Measurements from ENCODE around the gene CFAP45. TPM values are rescaled to one million over a fixed set of nuclear protein-coding genes. Genes with fewer than 3 reads are reported as not detected.
A peak's percentile ranks its signal among the peaks of the same experiment; 100 is the strongest.

The CFAP45 gene
- total RNA-seq: under 1 TPM in 1 of 4 donors, not detected in 3; 0.32 TPM

GRCh38 chr1:159900086-159900680, at the start of gene CFAP45:
Gene CFAP45, minus strand, starts transcription at chr1:159900165. Its CDS starts 67 bp downstream, at chr1:159900098.
- peak; percentile 89 for DNase-seq
- Histone ChIP-seq H3K27me3 (no peaks in the 10 kb centered on the region), H3K9me3 (no peaks in the 10 kb centered on the region), H3K36me3 (no peaks in the 10 kb centered on the region), H3K4me1 (peaks cover 4 to 26% (median 11%) of the 10 kb centered on the region in 4 donors), H3K4me3 (peak within 1 kb of the TSS in 1 of 4 donors; percentile 19), H3K27ac (peak within 1 kb of the TSS; percentile 49 to 77 (median 72))
- in situ Hi-C loops (cut with MboI; ENCODE audit: low pct_ligation_motif_present in 1 of 4, low pct_unique_long_range_greater_than_20kb in 1 of 4, low sequenced_read_pairs in 3 of 4) (no loop called here), intact Hi-C loops (cut with DNase I; ENCODE audit: low total_unique reads) (no loop called here)
- 18 to 40% methylated on average over 2 to 20 of the region's 30 CpGs for WGBS, 2 donors (ENCODE audit: low coverage in 1 of 2)
- TF ChIP-seq EP300 (IDR thresholded peaks at IDR 0.05; ENCODE audit: low read depth) (peak; percentile 1), POLR2A (IDR thresholded peaks at IDR 0.05) (peak; percentile 46), POLR2AphosphoS5 (IDR thresholded peaks at IDR 0.05) (peak in 2 of 3 donors; percentile 33 to 42), CTCF (IDR thresholded peaks at IDR 0.05) (no peak)

- in situ Hi-C loops (cut with MboI; ENCODE audit: low pct_ligation_motif_present in 1 of 4, low pct_unique_long_range_greater_than_20kb in 1 of 4, low sequenced_read_pairs in 3 of 4): no loop called here
- H3K27me3 ChIP-seq: peaks cover 12% of the 10 kb centered on the region
- H3K4me1 ChIP-seq: peaks cover 7 to 53% (median 39%) of the 10 kb centered on the region in 4 donors
- peak overlapping the region; percentile 32 to 63 (median 62) for H3K27ac ChIP-seq
- DNase-seq: peak; percentile 61
- no peak overlapping the region for H3K4me3 ChIP-seq
- no peaks in the 10 kb centered on the region for H3K36me3 ChIP-seq
- WGBS, 2 donors (ENCODE audit: low coverage in 1 of 2): 45 to 58% methylated on average over 5 to 6 of the region's 6 CpGs
- no peaks in the 10 kb centered on the region for H3K9me3 ChIP-seq
- intact Hi-C loops (cut with DNase I; ENCODE audit: low total_unique reads): no loop called here
- TF ChIP-seq EP300 (IDR thresholded peaks at IDR 0.05; ENCODE audit: low read depth) (no peak), POLR2AphosphoS5 (IDR thresholded peaks at IDR 0.05) (peak in 2 of 3 donors; percentile 22 to 37)
Measured at GRCh38 chr1:159949123-159949522, 49.2 kb upstream of the CFAP45 start.

- in situ Hi-C loops (cut with MboI; ENCODE audit: low pct_ligation_motif_present in 1 of 4, low pct_unique_long_range_greater_than_20kb in 1 of 4, low sequenced_read_pairs in 3 of 4) (no loop called here), intact Hi-C loops (cut with DNase I; ENCODE audit: low total_unique reads) (no loop called here)
- Histone ChIP-seq H3K36me3 (no peaks in the 10 kb centered on the region), H3K27me3 (peaks cover 14% of the 10 kb centered on the region), H3K27ac (no peak overlapping the region), H3K4me1 (peaks cover 7 to 57% (median 39%) of the 10 kb centered on the region in 4 donors), H3K9me3 (no peaks in the 10 kb centered on the region), H3K4me3 (no peak overlapping the region)
- WGBS, 2 donors (ENCODE audit: low coverage in 1 of 2): 62 to 81% methylated on average over 1 of the region's 1 CpG
- TF ChIP-seq EP300 (IDR thresholded peaks at IDR 0.05; ENCODE audit: low read depth) (no peak), POLR2AphosphoS5 (IDR thresholded peaks at IDR 0.05) (no peak), CTCF (IDR thresholded peaks at IDR 0.05) (no peak), POLR2A (IDR thresholded peaks at IDR 0.05) (no peak)
- DNase-seq: peak; percentile 1
Measured at GRCh38 chr1:159947942-159948341, 48.0 kb upstream of the CFAP45 start.

GRCh38 chr1:159946242-159947187, 46.5 kb upstream of the CFAP45 start:
- in situ Hi-C loops (cut with MboI; ENCODE audit: low pct_ligation_motif_present in 1 of 4, low pct_unique_long_range_greater_than_20kb in 1 of 4, low sequenced_read_pairs in 3 of 4) (no loop called here), intact Hi-C loops (cut with DNase I; ENCODE audit: low total_unique reads) (no loop called here)
- DNase-seq: peak; percentile 8
- H3K4me1 ChIP-seq: peaks cover 7 to 57% (median 39%) of the 10 kb centered on the region in 4 donors
- no peaks in the 10 kb centered on the region for H3K9me3 ChIP-seq
- peak overlapping the region in 2 of 4 donors; percentile 43 to 53 for H3K4me3 ChIP-seq
- H3K36me3 ChIP-seq: no peaks in the 10 kb centered on the region
- WGBS, 2 donors (ENCODE audit: low coverage in 1 of 2): 48 to 80% methylated on average over 1 to 9 of the region's 9 CpGs
- TF ChIP-seq POLR2A (IDR thresholded peaks at IDR 0.05) (no peak), CTCF (IDR thresholded peaks at IDR 0.05) (no peak), EP300 (IDR thresholded peaks at IDR 0.05; ENCODE audit: low read depth) (no peak), POLR2AphosphoS5 (IDR thresholded peaks at IDR 0.05) (no peak)
- H3K27ac ChIP-seq: peak overlapping the region; percentile 42 to 75 (median 63)
- peaks cover 14% of the 10 kb centered on the region for H3K27me3 ChIP-seq
